Osteoblast (primary cell): ENCODE data around the gene PRMT7. TPM values are rescaled to one million over a fixed set of nuclear protein-coding genes. Genes with fewer than 3 reads are reported as not detected.

Source experiments
- DNase-seq: peaks from one replicate; pipeline ENCODE4 v3.0.0; 2011; ENCODE audit warnings: low spot score, mixed read lengths; ENCODE audit not compliant: insufficient read length; ENCODE audit errors: missing footprints
- H2AFZ ChIP-seq: 2 replicates; pipeline ENCODE4 v1.6.0; 2011; ENCODE audit warnings: mild to moderate bottlenecking, low read length
- H3K27ac ChIP-seq: 2 replicates; pipeline ENCODE4 v1.5.1; 2011; ENCODE audit warnings: mild to moderate bottlenecking, low read depth, low read length, moderate library complexity
- H3K27me3 ChIP-seq: 2 replicates; pipeline ENCODE4 v1.6.0; 2012; ENCODE audit warnings: mild to moderate bottlenecking, control low read depth, inconsistent platforms, low read length, moderate library complexity; ENCODE audit not compliant: insufficient read depth
- H3K36me3 ChIP-seq: 2 replicates; pipeline ENCODE4 v1.5.1; 2011; ENCODE audit warnings: mild to moderate bottlenecking, low read length, control low read depth, moderate library complexity; ENCODE audit not compliant: insufficient read depth
- H3K4me1 ChIP-seq: 2 replicates; pipeline ENCODE4 v1.5.1; 2011; ENCODE audit warnings: mild to moderate bottlenecking, low read length, control low read depth, moderate library complexity; ENCODE audit not compliant: insufficient read depth
- H3K4me2 ChIP-seq: 2 replicates; pipeline ENCODE4 v1.6.0; 2011; ENCODE audit warnings: mild to moderate bottlenecking, low read length; ENCODE audit not compliant: insufficient read depth
- H3K4me3 ChIP-seq: fragments of 200-600 bp; sonication (generic); 3 replicates; pipeline ENCODE4 v1.5.1; 2012; ENCODE audit warnings: mild to moderate bottlenecking, low read length, inconsistent platforms; ENCODE audit not compliant: insufficient read depth
- H3K79me2 ChIP-seq: 2 replicates; pipeline ENCODE4 v1.6.0; 2012; ENCODE audit warnings: mild to moderate bottlenecking, low read length, control low read depth, inconsistent platforms; ENCODE audit not compliant: insufficient read depth
- H3K9me3 ChIP-seq: 2 replicates; pipeline ENCODE4 v1.5.1; 2011; ENCODE audit warnings: low read depth, low read length, control low read depth
- H4K20me1 ChIP-seq: 2 replicates; pipeline ENCODE4 v1.6.0; 2012; ENCODE audit warnings: mild to moderate bottlenecking, low read length, control low read depth; ENCODE audit not compliant: insufficient read depth
- CTCF ChIP-seq: IDR thresholded peaks from 2 replicates; pipeline ENCODE4 v1.5.1; 2011; ENCODE audit warnings: mild to moderate bottlenecking, low read depth, low read length, moderate library complexity; ENCODE audit errors: extremely low read depth
- total RNA-seq: library from RNA; depleted of rRNA; stranded (reverse); fragments of >200 nt; gene quantifications from 2 replicates; pipeline ENCODE4 v1.2.3, GENCODE V29; 2012

PRMT7 gene
- total RNA-seq, 1 donor: 36.9 TPM

GRCh38 chr16:68324780-68325357 lies 14.1 kb downstream of the PRMT7 start:
- Histone ChIP-seq H3K4me2 (no peak overlapping the region), H3K9me3 (no peaks in the 10 kb centered on the region), H3K36me3 (peaks cover 30% of the 10 kb centered on the region), H3K79me2 (no peaks in the 10 kb centered on the region), H3K4me3 (no peak overlapping the region), H2AFZ (no peak overlapping the region), H3K27ac (no peak overlapping the region), H4K20me1 (no peaks in the 10 kb centered on the region), H3K4me1 (no peaks in the 10 kb centered on the region), H3K27me3 (no peaks in the 10 kb centered on the region)
- TF ChIP-seq CTCF: no peak
- no peak for DNase-seq

- no peak overlapping the region for H3K4me3 ChIP-seq
- H3K79me2 ChIP-seq: no peaks in the 10 kb centered on the region
- DNase-seq: peak; percentile 93
- no peaks in the 10 kb centered on the region for H4K20me1 ChIP-seq
- H3K9me3 ChIP-seq: no peaks in the 10 kb centered on the region
- H3K36me3 ChIP-seq: peaks cover 19% of the 10 kb centered on the region
- H2AFZ ChIP-seq: no peak overlapping the region
- H3K4me1 ChIP-seq: peaks cover 22% of the 10 kb centered on the region
- H3K27me3 ChIP-seq: no peaks in the 10 kb centered on the region
- H3K27ac ChIP-seq: no peak overlapping the region
- H3K4me2 ChIP-seq: no peak overlapping the region
- TF ChIP-seq CTCF: peak; percentile 97
Measured at GRCh38 chr16:68328151-68328859, 17.5 kb downstream of the PRMT7 start.

- Histone ChIP-seq H3K27me3 (no peaks in the 10 kb centered on the region), H3K4me2 (no peak overlapping the region), H3K27ac (peak overlapping the region; percentile 21), H3K4me1 (peaks cover 29% of the 10 kb centered on the region), H4K20me1 (no peaks in the 10 kb centered on the region), H3K4me3 (no peak overlapping the region), H3K9me3 (no peaks in the 10 kb centered on the region), H3K36me3 (peaks cover 17% of the 10 kb centered on the region), H3K79me2 (no peaks in the 10 kb centered on the region), H2AFZ (no peak overlapping the region)
- peak; percentile 4 for TF ChIP-seq CTCF
- no peak for DNase-seq
Measured at GRCh38 chr16:68328860-68329390, 18.1 kb downstream of the PRMT7 start.

- Histone ChIP-seq H3K27ac (peak overlapping the region; percentile 91), H2AFZ (no peak overlapping the region), H3K36me3 (peaks cover 5% of the 10 kb centered on the region), H3K4me2 (peak overlapping the region; percentile 4), H3K9me3 (no peaks in the 10 kb centered on the region), H3K4me3 (no peak overlapping the region), H3K4me1 (peaks cover 42% of the 10 kb centered on the region), H4K20me1 (no peaks in the 10 kb centered on the region), H3K27me3 (no peaks in the 10 kb centered on the region), H3K79me2 (no peaks in the 10 kb centered on the region)
- TF ChIP-seq CTCF: no peak
- DNase-seq: no peak
Measured at GRCh38 chr16:68331879-68332410, 21.1 kb downstream of the PRMT7 start.
